A549 (cell line): ENCODE results near the gene ANKRD6. TPM values are rescaled to one million over a fixed set of nuclear protein-coding genes. Genes with fewer than 3 reads are reported as not detected.
A peak's percentile ranks its signal among the peaks of the same experiment; 100 is the strongest.

Source experiments
- ATAC-seq, 2 experiments: fragments of 200-7000 bp in 1 of 2; fragments of >200 bp in 1 of 2; cut with Nextera tagmentation in 1 of 2; cut with Tn5 transposase in 1 of 2; 3 replicates each; pipeline versions ENCODE4 v1.8.0 to v1.9.1; 2018 to 2020; ENCODE audit warnings: mild to moderate bottlenecking in 1 of 2, moderate library complexity in 1 of 2
- CTCF ChIA-PET: fragments of 300-600 bp; sonication (Branson Sonifier 250); formaldehyde crosslinking; extraction: SDS; loops from one replicate; lab custom pipeline; 2021; ENCODE audit warnings: antibody characterized with exemption, inconsistent platforms; lab: Yijun Ruan, JAX
- POLR2A ChIA-PET: fragments of 350-600 bp; formaldehyde crosslinking; extraction: SDS; loops from one replicate; lab custom pipeline; 2021; ENCODE audit warnings: antibody characterized with exemption, inconsistent platforms; lab: Yijun Ruan, JAX
- DNase-seq, 2 experiments: peaks; one replicate each; pipeline versions ENCODE4 v3.0.0 to v3.0.0-alpha.2; 2011 to 2016; ENCODE audit warnings: low read depth in 1 of 2, low spot score in 1 of 2
- FAIRE-seq: peaks from 2 replicates; lab custom pipeline; 2011; peaks lifted over from hg19 to GRCh38; lab: Jason Lieb, UNC
- H3K27ac ChIP-seq, 2 experiments: fragments of >200 bp; sonication (Bioruptor Twin); formaldehyde crosslinking; 3 replicates each; pipeline ENCODE4 v1.5.1; 2016 to 2017
- H3K4me1 ChIP-seq: fragments of >200 bp; sonication (Bioruptor Twin); formaldehyde crosslinking; 3 replicates; pipeline ENCODE4 v1.6.1; 2016
- H3K4me2 ChIP-seq: fragments of >200 bp; sonication (Bioruptor Twin); formaldehyde crosslinking; 3 replicates; pipeline ENCODE4 v1.6.1; 2016
- H3K4me3 ChIP-seq: fragments of >200 bp; sonication (Bioruptor Twin); formaldehyde crosslinking; 3 replicates; pipeline ENCODE4 v1.5.1; 2016
- H3K9me3 ChIP-seq: fragments of >200 bp; sonication (Bioruptor Twin); formaldehyde crosslinking; 3 replicates; pipeline ENCODE4 v1.6.1; 2016
- CEBPB ChIP-seq, 2 experiments: fragments of >200 bp in 1 of 2; sonication (Bioruptor Twin) in 1 of 2; formaldehyde crosslinking in 1 of 2; IDR thresholded peaks; 2 replicates each; pipeline ENCODE4 v1.6.1; 2012 to 2016
- CTCF ChIP-seq: fragments of >200 bp; sonication (Bioruptor Twin); formaldehyde crosslinking; IDR thresholded peaks from 3 replicates; pipeline ENCODE4 v1.5.1; 2016
- HDAC2 ChIP-seq: fragments of 200-600 bp; sonication (generic); IDR thresholded peaks from 2 replicates; pipeline ENCODE4 v1.6.1; 2016
- JUN ChIP-seq, 2 experiments: fragments of >200 bp; sonication (Bioruptor Twin); formaldehyde crosslinking; IDR thresholded peaks; 2 replicates in 1 of 2; 3 replicates in 1 of 2; pipeline ENCODE4 v1.6.1; 2016 to 2017
- MAFK ChIP-seq: fragments of 450-650 bp; IDR thresholded peaks from 2 replicates; pipeline ENCODE4 v1.6.1; 2014; ENCODE audit not compliant: partially characterized antibody
- MAZ ChIP-seq: fragments of 150-350 bp; IDR thresholded peaks from 2 replicates; pipeline ENCODE4 v1.6.1; 2014; ENCODE audit warnings: antibody characterized with exemption, low read depth, low read length, borderline replicate concordance
- MYC ChIP-seq: IDR thresholded peaks from 2 replicates; pipeline ENCODE4 v1.6.1; 2012; ENCODE audit warnings: mild to moderate bottlenecking, inconsistent platforms, low read length, improper control_type of control experiment, borderline replicate concordance
- NPAS2 ChIP-seq: fragments of 250-450 bp; sonication (Bioruptor Pico); IDR thresholded peaks from 2 replicates; pipeline ENCODE4 v1.8.0; 2022; ENCODE audit warnings: mild to moderate bottlenecking, moderate library complexity, borderline replicate concordance
- RCOR1 ChIP-seq: fragments of 150-350 bp; IDR thresholded peaks from 2 replicates; pipeline ENCODE4 v1.6.1; 2014; ENCODE audit warnings: antibody characterized with exemption, low read length, low read depth
- REST ChIP-seq: fragments of 200-600 bp; sonication (generic); IDR thresholded peaks from 2 replicates; pipeline ENCODE4 v1.6.1; 2016; ENCODE audit warnings: antibody characterized with exemption, mild to moderate bottlenecking, moderate library complexity
- RNF2 ChIP-seq: fragments of 200-600 bp; sonication (generic); IDR thresholded peaks from 2 replicates; pipeline ENCODE4 v1.6.1; 2016; ENCODE audit warnings: low read depth, mild to moderate bottlenecking, antibody characterized with exemption, moderate library complexity, borderline replicate concordance
- WGBS: methylation state at CpG from one replicate; pipeline ENCODE4 v1.1.6; 2017; ENCODE audit errors: missing lambda C conversion rate; 5-methylcytosine and 5-hydroxymethylcytosine counted together
- polyA plus RNA-seq, 4 experiments: library from polyadenylated mRNA; depleted of rRNA in 3 of 4; stranded (reverse); fragments of >200 nt; fragmentation: RNase III in 1 of 4; extraction: RNeasy Plus Mini Kit Qiagen cat#74134 plus additional on column Dnase treatment in 1 of 4; gene quantifications; 2 replicates in 3 of 4; 3 replicates in 1 of 4; pipeline ENCODE4 v1.2.3, GENCODE V29; 2011 to 2017

Gene ANKRD6
- polyA plus RNA-seq, 2 of the 4 experiments (the other 2 are of a cell fraction): 2.2 to 3.6 TPM

GRCh38 chr6:89460713-89461112, 27.8 kb downstream of the ANKRD6 start:
- FAIRE-seq (no peak), ATAC-seq (no peak), DNase-seq (no peak)
- no peaks in the 10 kb centered on the region for H3K4me1 ChIP-seq
- 59% methylated on average over 7 of the region's 7 CpGs for WGBS
- ChIA-PET POLR2A (no interaction called here), CTCF (no interaction called here)
- no peak overlapping the region for H3K4me2 ChIP-seq
- H3K9me3 ChIP-seq: no peaks in the 10 kb centered on the region
- H3K27ac ChIP-seq: no peak overlapping the region
- no peak overlapping the region for H3K4me3 ChIP-seq
- TF ChIP-seq NPAS2 (CRISPR knock-in tag): no peak
- no peak for TF ChIP-seq REST
- no peak for TF ChIP-seq RCOR1

- FAIRE-seq: no peak
- no peak overlapping the region for H3K4me2 ChIP-seq
- no peak for ATAC-seq
- no peak overlapping the region for H3K4me3 ChIP-seq
- H3K9me3 ChIP-seq: no peaks in the 10 kb centered on the region
- no peak for DNase-seq
- H3K4me1 ChIP-seq: no peaks in the 10 kb centered on the region
- TF ChIP-seq HDAC2: no peak
- peak in 1 of 2 experiments; percentile 52; a peak in 1 of 4 replicates for TF ChIP-seq CEBPB (IDR thresholded peaks at IDR 0.05)
- WGBS: 73% methylated on average over 2 of the region's 2 CpGs
- CTCF ChIA-PET: interaction anchor here (0.6 kb wide), 1 partner anchor 63 kb away, joined by 3 read pairs; no protein-coding TSS in a partner anchor
- no peak overlapping the region for H3K27ac ChIP-seq
- POLR2A ChIA-PET: no interaction called here
These were observed 29.6 kb downstream of the ANKRD6 start for GRCh38 chr6:89462503-89462902.

GRCh38 chr6:89464295-89464694, 31.3 kb downstream of the ANKRD6 start:
- DNase-seq (no peak), FAIRE-seq (no peak)

More at GRCh38 chr6:89464295-89464694, 31.3 kb downstream of the ANKRD6 start:
- Histone ChIP-seq H3K4me2 (no peak overlapping the region), H3K4me3 (no peak overlapping the region), H3K4me1 (no peaks in the 10 kb centered on the region), H3K27ac (no peak overlapping the region), H3K9me3 (no peaks in the 10 kb centered on the region)
- CTCF ChIA-PET: interaction anchor here (0.6 kb wide), 1 partner anchor 26 kb away, joined by 3 read pairs; no protein-coding TSS in a partner anchor
- WGBS: 51% methylated on average over 2 of the region's 2 CpGs
- TF ChIP-seq RNF2: no peak
- no peak for TF ChIP-seq NPAS2 (CRISPR knock-in tag)
- no peak for TF ChIP-seq MYC
- TF ChIP-seq REST: no peak
- no peak for TF ChIP-seq MAFK
- TF ChIP-seq MAZ: no peak
- no peak for TF ChIP-seq JUN (IDR thresholded peaks at IDR 0.05)
- no peak for TF ChIP-seq CTCF
- ATAC-seq: no peak
- POLR2A ChIA-PET: no interaction called here
